ENCODE results near the gene ULK2. TPM values are rescaled to one million over a fixed set of nuclear protein-coding genes. Genes with fewer than 3 reads are reported as not detected.

Gene ULK2
- total and polyA plus RNA-seq, 11 donors: 4.6 to 25.6 (median 17.7) TPM

- H3K4me3 ChIP-seq: no peak overlapping the region
- no peaks in the 10 kb centered on the region for H3K9me3 ChIP-seq
- H3K4me1 ChIP-seq: peaks cover 0 to 13% (median 5%) of the 10 kb centered on the region in 12 donors
- intact Hi-C loops (cut with DNase I): loop anchor here in 2 of 10 donors (10.0 kb wide), 2 partner anchors 82 to 102 kb away; partner anchors contain the start of gene ALDH3A2 (in 1 of the 2)
- no peak for ATAC-seq
- 89 to 93% (median 93%) methylated on average over 8 to 13 of the region's 13 CpGs for WGBS, 4 donors
- no peaks in the 10 kb centered on the region for H3K36me3 ChIP-seq
- TF ChIP-seq POLR2A (IDR thresholded peaks at IDR 0.05) (no peak), CTCF (IDR thresholded peaks at IDR 0.05) (no peak)
- no peak overlapping the region for H3K27ac ChIP-seq
- no peak for DNase-seq
- no peaks in the 10 kb centered on the region for H3K27me3 ChIP-seq
Observed at GRCh38 chr17:19747159-19747719, 120.5 kb downstream of the ULK2 start.

GRCh38 chr17:19746517-19746916 is 121.2 kb downstream of the ULK2 start:
- Histone ChIP-seq H3K9me3 (no peaks in the 10 kb centered on the region), H3K27me3 (no peaks in the 10 kb centered on the region), H3K36me3 (no peaks in the 10 kb centered on the region), H3K27ac (no peak overlapping the region), H3K4me1 (peaks cover 0 to 13% (median 5%) of the 10 kb centered on the region in 12 donors), H3K4me3 (no peak overlapping the region)
- no peak for ATAC-seq
- WGBS, 4 donors: 82 to 94% (median 93%) methylated on average over 20 of the region's 20 CpGs
- TF ChIP-seq CTCF (IDR thresholded peaks at IDR 0.05) (no peak), POLR2A (IDR thresholded peaks at IDR 0.05) (no peak)
- intact Hi-C loops (cut with DNase I): loop anchor here in 2 of 10 donors (10.0 kb wide), 2 partner anchors 82 to 102 kb away; partner anchors contain the start of gene ALDH3A2 (in 1 of the 2)
- DNase-seq: no peak

GRCh38 chr17:19744922-19745757 is 122.6 kb downstream of the ULK2 start:
- Histone ChIP-seq H3K27me3 (no peaks in the 10 kb centered on the region), H3K4me3 (peak overlapping the region; percentile 28 to 65 (median 60)), H3K9me3 (no peaks in the 10 kb centered on the region), H3K36me3 (no peaks in the 10 kb centered on the region), H3K27ac (peak overlapping the region in 6 of 12 donors; percentile 32 to 64 (median 59)), H3K4me1 (peaks cover 0 to 13% (median 5%) of the 10 kb centered on the region in 12 donors)
- WGBS, 4 donors: 21 to 27% (median 25%) methylated on average over 28 to 50 of the region's 50 CpGs
- peak; percentile 85 to 96 (median 92) for TF ChIP-seq CTCF (IDR thresholded peaks at IDR 0.05)
- no peak for TF ChIP-seq POLR2A (IDR thresholded peaks at IDR 0.05)
- ATAC-seq: peak; percentile 63 to 95 (median 86)
- intact Hi-C loops (cut with DNase I): loop anchor here in 2 of 10 donors (10.0 kb wide), 2 partner anchors 80 to 100 kb away; partner anchors contain the start of gene ALDH3A2 (in 1 of the 2)
- peak; percentile 85 to 94 (median 91) for DNase-seq

GRCh38 chr17:19744492-19744891 is 123.2 kb downstream of the ULK2 start:
- ATAC-seq (peak in 3 of 4 donors; percentile 25 to 51 (median 32)), DNase-seq (peak in 1 of 5 donors; percentile 36)
- Histone ChIP-seq H3K27me3 (no peaks in the 10 kb centered on the region), H3K27ac (peak overlapping the region in 6 of 12 donors; percentile 32 to 64 (median 59)), H3K4me1 (peaks cover 0 to 13% (median 5%) of the 10 kb centered on the region in 12 donors), H3K36me3 (no peaks in the 10 kb centered on the region), H3K9me3 (no peaks in the 10 kb centered on the region), H3K4me3 (peak overlapping the region; percentile 28 to 65 (median 60))
- intact Hi-C loops (cut with DNase I): loop anchor here in 2 of 10 donors (10.0 kb wide), 2 partner anchors 80 to 100 kb away; partner anchors contain the start of gene ALDH3A2 (in 1 of the 2)
- WGBS, 4 donors: 9 to 16% (median 10%) methylated on average over 17 to 26 of the region's 26 CpGs
- no peak for TF ChIP-seq POLR2A (IDR thresholded peaks at IDR 0.05)
- no peak for TF ChIP-seq CTCF (IDR thresholded peaks at IDR 0.05)

Measured in heart left ventricle (tissue), 16 donors.